ENCODE results near the gene AK1. TPM values are rescaled to one million over a fixed set of nuclear protein-coding genes. Genes with fewer than 3 reads are reported as not detected.

Gene AK1
- total and polyA plus RNA-seq, 9 of the 15 experiments (the other 6 are each of a cell fraction or from before 2014, with no cell fraction given) = 10.1 to 71.8 (median 39.0) TPM

DNA sequence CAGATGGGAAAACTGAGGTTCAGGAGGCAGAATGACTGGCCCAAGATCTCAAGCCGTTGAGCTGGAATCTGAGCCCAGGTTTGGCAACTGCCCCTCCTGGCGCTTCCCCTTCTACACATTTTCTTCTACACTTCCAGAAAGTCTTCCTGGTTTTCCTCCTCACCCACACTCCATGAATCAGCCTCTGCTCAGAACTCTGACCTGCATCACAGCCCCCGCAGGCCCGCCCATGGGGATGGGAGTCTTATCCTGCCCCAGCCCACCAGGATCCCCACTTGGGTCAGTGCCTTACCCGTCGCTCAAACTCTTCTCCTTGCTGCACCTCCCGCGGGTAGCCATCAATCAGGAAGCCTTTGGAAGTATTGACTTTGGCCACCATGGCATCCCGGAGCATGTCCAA lies 5.9 kb downstream of the AK1 start:
- peaks cover 5% of the 10 kb centered on the region; the same call in 2 of the 3 replicates for H3K79me2 ChIP-seq (ENCODE audit: control insufficient read depth, insufficient read depth, low read length)
- no peaks in the 10 kb centered on the region for H4K20me1 ChIP-seq (replicated peaks; ENCODE audit: control insufficient read depth, insufficient read depth, low read length)
- intact Hi-C loops (cut with micrococcal nuclease) = loop anchor here (2.0 to 10.0 kb wide), 4 partner anchors 69 to 277 kb away; partner anchors contain the start of gene FPGS
- H3K4me2 ChIP-seq (ENCODE audit: insufficient read depth, low read length) = no peak overlapping the region
- FAIRE-seq = no peak
- DNase-seq (ENCODE audit: extremely low read depth in 1 of 4, low spot score in 3 of 4) = no peak
- H3K4me1 ChIP-seq (replicated peaks in 1 of 2; ENCODE audit: control insufficient read depth in 2 of 2, insufficient read depth in 2 of 2, low read length in 2 of 2) = peaks cover 6 to 68% of the 10 kb centered on the region in 2 experiments; a peak in 4 of 5 replicates
- CTCF ChIA-PET (ENCODE audit: low intra/inter-chr PET ratio) = interaction anchor here (4.0 kb wide), 1 partner anchor 135 kb away, joined by 31 read pairs; the partner anchor contains the start of gene TOR2A
- H3K36me3 ChIP-seq (ENCODE audit: control insufficient read depth, insufficient read depth, low read length) = peaks cover 17% of the 10 kb centered on the region; the same call in 2 of the 3 replicates
- H3K9me3 ChIP-seq (replicated peaks; ENCODE audit: control insufficient read depth, insufficient read depth, low read depth, low read length) = no peaks in the 10 kb centered on the region
- H3K27ac ChIP-seq (ENCODE audit: extremely low read depth, low read depth, low read length) = no peak overlapping the region
- TF ChIP-seq ZNF133 (CRISPR knock-in tag; IDR thresholded peaks at IDR 0.05) (no peak), SMARCA5 (IDR thresholded peaks at IDR 0.05) (no peak), RBFOX2 (IDR thresholded peaks at IDR 0.05; ENCODE audit: low read depth, low read length) (no peak), CBX1 (IDR thresholded peaks at IDR 0.05; ENCODE audit: low read depth) (no peak), ZNF589 (CRISPR knock-in tag; IDR thresholded peaks at IDR 0.05; ENCODE audit: low read depth) (no peak), NFXL1 (CRISPR knock-in tag; IDR thresholded peaks at IDR 0.05) (no peak), GABPA (tag; conservative IDR thresholded peaks at IDR 0.05; ENCODE audit: low read depth) (no peak), ZBTB8A (IDR thresholded peaks at IDR 0.05; ENCODE audit: partially characterized antibody) (no peak), U2AF2 (optimal IDR thresholded peaks at IDR 0.05; ENCODE audit: low read depth, low read length) (no peak), EWSR1 (IDR thresholded peaks at IDR 0.05; ENCODE audit: borderline replicate concordance, low read depth, partially characterized antibody) (no peak), ERF (CRISPR knock-in tag; IDR thresholded peaks at IDR 0.05) (no peak), ZNF551 (CRISPR knock-in tag; IDR thresholded peaks at IDR 0.05) (no peak), ARNT (IDR thresholded peaks at IDR 0.05) (no peak), ZBTB1 (CRISPR knock-in tag; IDR thresholded peaks at IDR 0.05; ENCODE audit: borderline replicate concordance, low read depth) (no peak), RBM22 (IDR thresholded peaks at IDR 0.05; ENCODE audit: low read depth, low read length, poor library complexity, severe bottlenecking) (no peak), POLR2H (tag; IDR thresholded peaks at IDR 0.05; ENCODE audit: low read depth) (no peak), BRD9 (IDR thresholded peaks at IDR 0.05; ENCODE audit: low read depth, partially characterized antibody) (no peak), RB1 (IDR thresholded peaks at IDR 0.05; ENCODE audit: low read depth) (no peak), YY1 (IDR thresholded peaks at IDR 0.05; ENCODE audit: borderline replicate concordance in 1 of 3, control insufficient read depth in 1 of 3, extremely low read depth in 1 of 3, insufficient read depth in 3 of 3, insufficient read length in 1 of 3, insufficient replicate concordance in 2 of 3, low read depth in 1 of 3, low read length in 2 of 3) (no peak)
- H2AFZ ChIP-seq (ENCODE audit: low read depth, low read length) = no peak overlapping the region
- BruUV-seq (replicated peaks) = no TSS peak
- no peak overlapping the region for H3K9ac ChIP-seq (ENCODE audit: insufficient read depth in 1 of 2, low read depth in 2 of 2, low read length in 2 of 2)
- POLR2A ChIA-PET = interaction anchor here (1.6 to 1.7 kb wide), 2 partner anchors 8 to 100 kb away, joined by 4 to 5 read pairs; no protein-coding TSS in a partner anchor
- ATAC-seq = no peak
- no peak overlapping the region for H3K4me3 ChIP-seq
- WGBS (ENCODE audit: insufficient coverage, low coverage, missing lambda C conversion rate) = 74% methylated on average over 9 of the region's 9 CpGs
- no peaks in the 10 kb centered on the region for H3K27me3 ChIP-seq (ENCODE audit: control insufficient read depth in 2 of 2, insufficient read depth in 2 of 2, low read length in 2 of 2)
- in situ Hi-C loops (cut with MboI) = loop anchor here (5.0 to 10.0 kb wide), 3 partner anchors 64 to 277 kb away; partner anchors contain the start of gene TOR2A
- H3K9me1 ChIP-seq (ENCODE audit: control insufficient read depth, insufficient read depth, low read length) = no peaks in the 10 kb centered on the region
